GM12878 (cell line): ENCODE results near the gene KCNA5. TPM values are rescaled to one million over a fixed set of nuclear protein-coding genes. Genes with fewer than 3 reads are reported as not detected.

Source experiments
- ATAC-seq: fragments of 200-7000 bp; cut with Tn5 transposase; 3 replicates; pipeline ENCODE4 v1.9.1; 2020; ENCODE audit warnings: mild to moderate bottlenecking, moderate library complexity
- BruUV-seq: library from RNA; stranded (reverse); fragments of 400-500 nt; replicated peaks from 2 replicates; lab custom pipeline; 2021; lab: Mats Ljungman, UMichigan
- CTCF ChIA-PET: fragments of 300-600 bp; sonication (Branson Sonifier 250); formaldehyde crosslinking; extraction: SDS; loops from one replicate; lab custom pipeline; 2021; ENCODE audit warnings: inconsistent platforms; lab: Yijun Ruan, JAX
- POLR2A ChIA-PET: fragments of 350-600 bp; formaldehyde crosslinking; extraction: SDS; loops from one replicate; lab custom pipeline; 2021; ENCODE audit warnings: inconsistent platforms; lab: Charles Lee
- RAD21 ChIA-PET: fragments of 300-600 bp; sonication (Branson Sonifier 250); formaldehyde crosslinking; loops from one replicate; lab custom pipeline; 2023; ENCODE audit warnings: antibody characterized with exemption; ENCODE audit not compliant: unreplicated experiment; lab: Charles Lee
- SMC1A ChIA-PET: fragments of 300-600 bp; sonication (Branson Sonifier 250); formaldehyde crosslinking; loops from one replicate; lab custom pipeline; 2023; ENCODE audit not compliant: unreplicated experiment, uncharacterized antibody; lab: Charles Lee
- DNase-seq: peaks from one replicate; pipeline ENCODE4 v3.0.0-alpha.2; 2011; ENCODE audit warnings: low read depth, low spot score
- FAIRE-seq: peaks from 3 replicates; lab custom pipeline; 2011; peaks lifted over from hg19 to GRCh38; lab: Jason Lieb, UNC
- H2AFZ ChIP-seq: 2 replicates; pipeline ENCODE4 v1.6.0; 2011; ENCODE audit warnings: low read depth, low read length, control low read depth; ENCODE audit not compliant: control insufficient read depth
- H3K27ac ChIP-seq: 2 replicates; pipeline ENCODE4 v1.5.1; 2011; ENCODE audit warnings: control low read depth; ENCODE audit not compliant: control insufficient read depth, insufficient read depth
- H3K27me3 ChIP-seq, 2 experiments: replicated peaks in 1 of 2; 2 replicates each; pipeline versions ENCODE4 v1.6.0 to v1.6.1; 2011; ENCODE audit warnings: low read length in 1 of 2; ENCODE audit not compliant: control insufficient read depth in 2 of 2, insufficient read depth in 2 of 2
- H3K36me3 ChIP-seq, 2 experiments: 2 replicates each; pipeline ENCODE4 v1.5.1; 2011; ENCODE audit warnings: low read length in 1 of 2; ENCODE audit not compliant: control insufficient read depth in 2 of 2, insufficient read depth in 2 of 2
- H3K4me1 ChIP-seq: 2 replicates; pipeline ENCODE4 v1.6.1; 2011; ENCODE audit warnings: mild to moderate bottlenecking, low read length, moderate library complexity, mixed read lengths; ENCODE audit not compliant: control insufficient read depth, insufficient read depth
- H3K4me2 ChIP-seq: 2 replicates; pipeline ENCODE4 v1.6.0; 2011; ENCODE audit warnings: control low read depth; ENCODE audit not compliant: control insufficient read depth, insufficient read depth
- H3K4me3 ChIP-seq: fragments of 200-600 bp; sonication (generic); 2 replicates; pipeline ENCODE4 v1.5.1; 2016
- H3K79me2 ChIP-seq: 2 replicates; pipeline ENCODE4 v1.6.0; 2011; ENCODE audit warnings: low read length; ENCODE audit not compliant: control insufficient read depth, insufficient read depth
- H3K9ac ChIP-seq: 2 replicates; pipeline ENCODE4 v1.8.0; 2011; ENCODE audit warnings: low read length, control low read depth, mixed read lengths; ENCODE audit not compliant: control insufficient read depth, insufficient read depth
- H3K9me3 ChIP-seq: replicated peaks from 3 replicates; pipeline ENCODE4 v1.5.1; 2011; ENCODE audit warnings: mild to moderate bottlenecking, low read length; ENCODE audit not compliant: control insufficient read depth, insufficient read depth
- H4K20me1 ChIP-seq: 2 replicates; pipeline ENCODE4 v1.6.0; 2011; ENCODE audit not compliant: control insufficient read depth, insufficient read depth
- ATF7 ChIP-seq: fragments of 450-650 bp; IDR thresholded peaks from 2 replicates; pipeline ENCODE4 v1.6.1; 2016; ENCODE audit warnings: low read depth, mild to moderate bottlenecking
- GABPA ChIP-seq: IDR thresholded peaks from 2 replicates; pipeline ENCODE4 v1.6.1; 2014; ENCODE audit warnings: antibody characterized with exemption, low read depth, mild to moderate bottlenecking, inconsistent platforms
- GATAD2B ChIP-seq: fragments of 450-650 bp; conservative IDR thresholded peaks from 2 replicates; pipeline ENCODE4 v1.6.1; 2017; ENCODE audit warnings: low read depth, mild to moderate bottlenecking, moderate library complexity
- KLF5 ChIP-seq: fragments of 450-650 bp; IDR thresholded peaks from 2 replicates; pipeline ENCODE4 v1.6.1; 2014; ENCODE audit warnings: mild to moderate bottlenecking; ENCODE audit not compliant: partially characterized antibody
- RUNX3 ChIP-seq: IDR thresholded peaks from 2 replicates; pipeline ENCODE4 v1.6.1; 2012; ENCODE audit warnings: low read length, inconsistent platforms
- ZNF217 ChIP-seq: fragments of 450-650 bp; IDR thresholded peaks from 2 replicates; pipeline ENCODE4 v1.6.1; 2017; ENCODE audit warnings: antibody characterized with exemption, mild to moderate bottlenecking
- ZNF622 ChIP-seq: fragments of 450-650 bp; IDR thresholded peaks from 2 replicates; pipeline ENCODE4 v1.6.1; 2017; ENCODE audit warnings: mild to moderate bottlenecking, inconsistent platforms
- WGBS: methylation state at CpG from one replicate; pipeline ENCODE4 v1.1.6; 2016; ENCODE audit warnings: low lambda C conversion rate; ENCODE audit not compliant: insufficient replicate concordance, insufficient coverage; ENCODE audit errors: missing lambda C conversion rate; 5-methylcytosine and 5-hydroxymethylcytosine counted together
- in situ Hi-C: fragments of 300-500 bp; cut with MboI; formaldehyde crosslinking; loops from 9 replicates; pipeline ENCODE4 v1.14.3; 2018; ENCODE audit warnings: mixed read lengths
- intact Hi-C: fragments of 100-400 bp; cut with micrococcal nuclease; formaldehyde crosslinking; loops from one replicate; pipeline ENCODE4 v1.14.2; 2022; ENCODE audit not compliant: unreplicated experiment
- polyA plus RNA-seq, 11 experiments: library from polyadenylated mRNA; depleted of rRNA in 4 of 11; unstranded in 6 of 11; stranded (reverse) in 5 of 11; fragments of >200 nt; fragmentation: Nextera tagmentation in 4 of 11; fragmentation: Illumina TruSeq in 1 of 11; extraction: Ambion mirVana in 4 of 11; extraction: Trizol in 1 of 11; gene quantifications; 1 replicate in 1 of 11; 2 replicates in 10 of 11; pipeline versions ENCODE4 v1.2.1 to v1.2.3, GENCODE V29; 2011 to 2016; ENCODE audit warnings: inconsistent platforms in 2 of 11, missing spikeins in 2 of 11, low read depth in 1 of 11
- total RNA-seq, 4 experiments: library from RNA; depleted of rRNA in 3 of 4; stranded (reverse); fragments of >200 nt in 3 of 4; fragmentation: Illumina TruSeq in 1 of 4; extraction: Trizol in 1 of 4; gene quantifications; 2 replicates each; pipeline versions ENCODE4 v1.2.1 to v1.2.3, GENCODE V29; 2013 to 2021
- TF ChIP-seq, protein P1 (sequence below): IDR thresholded peaks from 2 replicates; pipeline ENCODE4 v1.6.1; 2011; ENCODE audit warnings: low read depth, mild to moderate bottlenecking, low read length, moderate library complexity, borderline replicate concordance; ENCODE audit errors: extremely low read depth

The KCNA5 gene
- total and polyA plus RNA-seq, 10 of the 15 experiments (the other 5 are each of a cell fraction or from before 2014, with no cell fraction given), result 0.11 to 0.56 (median 0.19) TPM; not detected in 4

- ChIA-PET SMC1A (interaction anchor here (1.1 kb wide), 1 partner anchor 55 kb away, joined by 3 read pairs; no protein-coding TSS in a partner anchor), CTCF (interaction anchor here (1.3 kb wide), 1 partner anchor 52 kb away, joined by 3 read pairs; no protein-coding TSS in a partner anchor), RAD21 (no interaction called here), POLR2A (no interaction called here)
- Histone ChIP-seq H4K20me1 (no peaks in the 10 kb centered on the region), H3K9ac (no peak overlapping the region), H3K79me2 (no peaks in the 10 kb centered on the region), H3K36me3 (no peaks in the 10 kb centered on the region), H3K4me3 (no peak overlapping the region), H3K4me2 (no peak overlapping the region), H3K9me3 (no peaks in the 10 kb centered on the region), H3K27ac (no peak overlapping the region), H3K4me1 (peaks cover 5% of the 10 kb centered on the region; the same call in 1 of the 2 replicates), H2AFZ (no peak overlapping the region), H3K27me3 (no peaks in the 10 kb centered on the region; a peak in 1 of 4 replicates)
- in situ Hi-C loops, result no loop called here
- ATAC-seq, result no peak
- FAIRE-seq, result no peak
- BruUV-seq, result no TSS peak
- intact Hi-C loops, result no loop called here
- WGBS, result 55% methylated on average over 6 of the region's 6 CpGs
- DNase-seq, result no peak
- TF ChIP-seq KLF5, result no peak
Measured at GRCh38 chr12:5031242-5031641, 12.4 kb upstream of the KCNA5 start.

DNA sequence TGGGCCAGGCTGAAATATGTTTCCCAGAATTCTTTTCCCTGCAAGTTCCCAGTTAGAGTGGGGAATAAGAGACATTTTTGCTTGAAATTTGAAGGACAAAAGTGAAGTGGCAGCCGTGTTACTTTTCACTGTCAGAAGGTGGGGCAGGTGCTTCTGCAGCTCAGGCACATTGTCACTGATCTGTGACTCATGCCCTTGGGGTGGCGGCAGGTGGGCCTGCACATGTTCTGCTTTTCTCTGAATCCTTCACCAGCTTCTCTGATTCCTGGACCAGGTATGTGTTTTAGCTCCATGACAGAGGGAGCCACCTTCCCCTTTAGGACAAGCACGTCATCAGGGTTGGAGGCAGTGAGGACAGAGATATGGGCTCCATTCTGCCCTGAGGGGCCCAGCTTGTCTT, 11.7 kb upstream of the KCNA5 start:
- FAIRE-seq, result no peak
- ChIA-PET CTCF (no interaction called here), RAD21 (no interaction called here), POLR2A (no interaction called here), SMC1A (no interaction called here)
- Histone ChIP-seq H4K20me1 (no peaks in the 10 kb centered on the region), H3K4me1 (peaks cover 5% of the 10 kb centered on the region; the same call in 1 of the 2 replicates), H3K9ac (no peak overlapping the region), H3K4me2 (no peak overlapping the region), H3K36me3 (no peaks in the 10 kb centered on the region), H3K4me3 (no peak overlapping the region), H3K79me2 (no peaks in the 10 kb centered on the region), H3K27me3 (no peaks in the 10 kb centered on the region; a peak in 1 of 4 replicates), H2AFZ (no peak overlapping the region), H3K9me3 (no peaks in the 10 kb centered on the region), H3K27ac (no peak overlapping the region)
- intact Hi-C loops, result no loop called here
- in situ Hi-C loops, result no loop called here
- ATAC-seq, result no peak
- no peak for DNase-seq
- 29% methylated on average over 3 of the region's 3 CpGs for WGBS
- no TSS peak for BruUV-seq
- TF ChIP-seq, protein P1, sequence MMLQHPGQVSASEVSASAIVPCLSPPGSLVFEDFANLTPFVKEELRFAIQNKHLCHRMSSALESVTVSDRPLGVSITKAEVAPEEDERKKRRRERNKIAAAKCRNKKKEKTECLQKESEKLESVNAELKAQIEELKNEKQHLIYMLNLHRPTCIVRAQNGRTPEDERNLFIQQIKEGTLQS, result no peak
- no peak for TF ChIP-seq RUNX3
- TF ChIP-seq ZNF217, result no peak
- TF ChIP-seq GATAD2B, result no peak
- TF ChIP-seq GABPA, result no peak
- no peak for TF ChIP-seq ZNF622
- no peak for TF ChIP-seq ATF7
